Mucosa of descending colon (tissue), 3 donors: ENCODE data around the gene PCDHGA10. TPM values are rescaled to one million over a fixed set of nuclear protein-coding genes. Genes with fewer than 3 reads are reported as not detected.
"Not testable (repeated sequence)": the region's sequence is repeated elsewhere in the genome, so short reads cannot be mapped to it uniquely, and the experiment has no call there.

Experiments
- ATAC-seq: fragments of 200-7000 bp; cut with Tn5 transposase; one replicate; pipeline ENCODE4 v1.9.1; 2020; ENCODE audit warnings: mild to moderate bottlenecking, moderate library complexity
- DNase-seq, 3 donors: peaks; one replicate each; pipeline ENCODE4 v3.0.0-alpha.2; 2020
- H3K36me3 ChIP-seq: fragments of 200-600 bp; one replicate; pipeline ENCODE4 v1.8.0; 2021; ENCODE audit warnings: low read depth, mild to moderate bottlenecking
- H3K4me1 ChIP-seq: fragments of 200-600 bp; one replicate; pipeline ENCODE4 v1.8.0; 2021; ENCODE audit warnings: low read depth, mild to moderate bottlenecking
- H3K4me3 ChIP-seq: fragments of 200-600 bp; one replicate; pipeline ENCODE4 v1.8.0; 2021; ENCODE audit warnings: mild to moderate bottlenecking
- H3K9me3 ChIP-seq: fragments of 200-600 bp; one replicate; pipeline ENCODE4 v1.8.0; 2021; ENCODE audit warnings: mild to moderate bottlenecking
- intact Hi-C, 2 donors: fragments of 100-400 bp; cut with DNase I in 1 of 2; cut with micrococcal nuclease in 1 of 2; formaldehyde crosslinking; loops; one replicate each; pipeline versions ENCODE4 v1.11.0 to v1.11.1; 2022; cut with DNase I, micrococcal nuclease
- total RNA-seq, 3 donors: library from RNA; stranded (reverse); fragmentation: NEBNext Ultra II Directional in 2 of 3; extraction: Animal tissue kit (Norgen Biotek cat#: 25700) in 2 of 3; gene quantifications; one replicate each; pipeline versions ENCODE4 v1.2.1 to v1.2.4, GENCODE V29; 2021 to 2023
- TF ChIP-seq, protein P1 (sequence below): fragments of 200-600 bp; IDR thresholded peaks from one replicate; pipeline ENCODE4 v1.8.0; 2022; ENCODE audit warnings: antibody characterized with exemption, mild to moderate bottlenecking
- donor health status: DM: no; HTN: no; CAD: no; lungs with moderate emphysema.
- donor health status: DM: no; HTN: no; CAD: no.
- donor health status: DM: no; HTN: yes; CAD: no.

PCDHGA10 gene
- total RNA-seq, 3 donors from 2014 or later = 3.5 to 6.1 (median 4.7) TPM

DNA sequence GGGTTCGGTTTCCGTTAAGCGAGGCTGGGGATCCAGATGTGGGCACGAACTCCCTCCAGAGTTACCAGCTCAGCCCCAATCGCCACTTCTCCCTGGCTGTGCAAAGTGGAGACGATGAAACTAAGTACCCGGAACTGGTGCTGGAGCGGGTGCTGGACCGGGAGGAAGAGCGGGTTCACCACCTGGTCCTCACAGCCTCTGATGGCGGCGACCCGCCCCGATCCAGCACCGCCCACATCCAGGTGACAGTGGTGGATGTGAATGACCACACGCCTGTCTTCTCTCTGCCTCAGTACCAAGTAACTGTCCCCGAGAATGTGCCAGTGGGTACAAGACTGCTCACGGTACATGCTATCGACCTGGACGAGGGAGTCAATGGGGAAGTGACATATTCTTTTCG is 29.4 kb upstream of the PCDHGA10 start:
- intact Hi-C loops = no loop called here
- Histone ChIP-seq H3K36me3 (no peaks in the 10 kb centered on the region), H3K4me3 (no peak overlapping the region), H3K4me1 (no peaks in the 10 kb centered on the region), H3K9me3 (peaks cover 74% of the 10 kb centered on the region)
- DNase-seq = no peak
- TF ChIP-seq, protein P1, sequence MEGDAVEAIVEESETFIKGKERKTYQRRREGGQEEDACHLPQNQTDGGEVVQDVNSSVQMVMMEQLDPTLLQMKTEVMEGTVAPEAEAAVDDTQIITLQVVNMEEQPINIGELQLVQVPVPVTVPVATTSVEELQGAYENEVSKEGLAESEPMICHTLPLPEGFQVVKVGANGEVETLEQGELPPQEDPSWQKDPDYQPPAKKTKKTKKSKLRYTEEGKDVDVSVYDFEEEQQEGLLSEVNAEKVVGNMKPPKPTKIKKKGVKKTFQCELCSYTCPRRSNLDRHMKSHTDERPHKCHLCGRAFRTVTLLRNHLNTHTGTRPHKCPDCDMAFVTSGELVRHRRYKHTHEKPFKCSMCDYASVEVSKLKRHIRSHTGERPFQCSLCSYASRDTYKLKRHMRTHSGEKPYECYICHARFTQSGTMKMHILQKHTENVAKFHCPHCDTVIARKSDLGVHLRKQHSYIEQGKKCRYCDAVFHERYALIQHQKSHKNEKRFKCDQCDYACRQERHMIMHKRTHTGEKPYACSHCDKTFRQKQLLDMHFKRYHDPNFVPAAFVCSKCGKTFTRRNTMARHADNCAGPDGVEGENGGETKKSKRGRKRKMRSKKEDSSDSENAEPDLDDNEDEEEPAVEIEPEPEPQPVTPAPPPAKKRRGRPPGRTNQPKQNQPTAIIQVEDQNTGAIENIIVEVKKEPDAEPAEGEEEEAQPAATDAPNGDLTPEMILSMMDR = no peak
- ATAC-seq = no peak

DNA sequence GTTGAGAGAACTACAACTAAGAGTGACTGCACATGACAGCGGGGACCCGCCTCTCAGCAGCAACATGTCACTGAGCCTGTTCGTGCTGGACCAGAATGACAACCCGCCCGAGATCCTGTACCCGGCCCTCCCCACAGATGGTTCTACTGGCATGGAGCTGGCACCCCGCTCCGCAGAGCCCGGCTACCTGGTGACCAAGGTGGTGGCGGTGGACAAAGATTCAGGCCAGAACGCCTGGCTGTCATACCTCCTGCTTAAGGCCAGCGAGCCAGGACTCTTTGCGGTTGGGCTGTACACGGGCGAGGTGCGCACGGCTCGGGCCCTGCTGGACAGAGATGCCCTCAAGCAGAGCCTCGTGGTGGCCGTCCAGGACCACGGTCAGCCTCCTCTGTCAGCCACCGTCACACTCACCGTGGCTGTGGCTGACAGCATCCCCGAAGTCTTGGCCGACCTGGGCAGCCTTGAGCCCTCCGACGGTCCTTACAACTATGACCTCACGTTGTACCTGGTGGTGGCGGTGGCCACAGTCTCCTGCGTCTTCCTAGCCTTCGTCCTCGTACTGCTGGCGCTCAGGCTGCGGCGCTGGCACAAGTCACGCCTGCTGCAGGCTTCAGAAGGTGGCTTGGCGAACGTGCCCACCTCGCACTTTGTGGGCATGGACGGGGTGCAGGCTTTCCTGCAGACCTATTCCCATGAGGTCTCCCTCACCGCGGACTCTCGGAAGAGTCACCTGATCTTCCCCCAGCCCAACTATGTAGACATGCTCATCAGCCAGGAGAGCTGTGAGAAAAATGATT is 28.1 kb upstream of the PCDHGA10 start:
- Histone ChIP-seq H3K36me3 (no peaks in the 10 kb centered on the region), H3K9me3 (peaks cover 88% of the 10 kb centered on the region), H3K4me3 (no peak overlapping the region), H3K4me1 (no peaks in the 10 kb centered on the region)
- TF ChIP-seq, protein P1 = no peak
- intact Hi-C loops = no loop called here
- DNase-seq (no peak), ATAC-seq (no peak)

DNA sequence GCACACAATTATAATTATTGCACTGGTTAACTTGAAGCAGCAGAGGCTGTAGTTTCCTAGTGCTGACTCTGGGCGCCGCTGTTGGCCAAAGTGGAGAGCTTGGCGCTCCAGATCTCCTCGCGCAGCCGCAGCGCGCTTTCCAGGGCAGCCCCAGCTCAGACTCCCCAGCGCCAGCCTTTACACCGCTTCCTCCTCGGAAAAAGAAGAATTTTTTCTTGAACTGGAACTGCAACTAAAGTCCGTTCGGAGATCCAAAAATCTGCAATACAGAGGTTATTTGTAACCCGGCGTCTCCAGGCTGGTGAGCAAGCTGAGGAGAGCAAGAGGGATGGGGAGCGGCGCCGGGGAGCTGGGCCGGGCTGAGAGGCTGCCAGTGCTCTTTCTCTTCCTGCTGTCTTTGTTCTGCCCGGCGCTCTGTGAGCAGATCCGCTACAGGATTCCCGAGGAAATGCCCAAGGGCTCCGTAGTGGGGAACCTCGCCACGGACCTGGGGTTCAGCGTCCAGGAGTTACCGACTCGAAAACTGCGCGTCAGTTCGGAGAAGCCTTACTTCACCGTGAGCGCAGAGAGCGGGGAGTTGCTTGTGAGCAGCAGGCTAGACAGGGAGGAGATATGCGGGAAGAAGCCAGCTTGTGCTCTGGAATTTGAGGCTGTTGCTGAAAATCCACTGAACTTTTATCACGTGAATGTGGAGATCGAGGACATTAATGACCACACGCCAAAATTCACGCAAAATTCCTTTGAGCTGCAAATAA is 25.1 kb upstream of the PCDHGA10 start, which contains the start of gene PCDHGB4:
Gene PCDHGB4, plus strand, starts transcription at position 142 of the 755 bp plus-strand sequence. Its CDS starts 187 bp downstream, at position 329.
- intact Hi-C loops, H3K4me1 ChIP-seq, H3K36me3 ChIP-seq, H3K4me3 ChIP-seq: not testable (repeated sequence)
- DNase-seq = peak in 1 of 3 donors; percentile 21
- H3K9me3 ChIP-seq = peaks cover 92% of the 10 kb centered on the region
- peak; percentile 63 for ATAC-seq

- TF ChIP-seq, protein P1 = no peak
- H3K9me3 ChIP-seq = peaks cover 92% of the 10 kb centered on the region
- DNase-seq = no peak
- no peaks in the 10 kb centered on the region for H3K36me3 ChIP-seq
- intact Hi-C loops = no loop called here
- no peaks in the 10 kb centered on the region for H3K4me1 ChIP-seq
- H3K4me3 ChIP-seq = no peak overlapping the region
- no peak for ATAC-seq
These were observed 24.1 kb upstream of the PCDHGA10 start for GRCh38 chr5:141388661-141389060.

DNA sequence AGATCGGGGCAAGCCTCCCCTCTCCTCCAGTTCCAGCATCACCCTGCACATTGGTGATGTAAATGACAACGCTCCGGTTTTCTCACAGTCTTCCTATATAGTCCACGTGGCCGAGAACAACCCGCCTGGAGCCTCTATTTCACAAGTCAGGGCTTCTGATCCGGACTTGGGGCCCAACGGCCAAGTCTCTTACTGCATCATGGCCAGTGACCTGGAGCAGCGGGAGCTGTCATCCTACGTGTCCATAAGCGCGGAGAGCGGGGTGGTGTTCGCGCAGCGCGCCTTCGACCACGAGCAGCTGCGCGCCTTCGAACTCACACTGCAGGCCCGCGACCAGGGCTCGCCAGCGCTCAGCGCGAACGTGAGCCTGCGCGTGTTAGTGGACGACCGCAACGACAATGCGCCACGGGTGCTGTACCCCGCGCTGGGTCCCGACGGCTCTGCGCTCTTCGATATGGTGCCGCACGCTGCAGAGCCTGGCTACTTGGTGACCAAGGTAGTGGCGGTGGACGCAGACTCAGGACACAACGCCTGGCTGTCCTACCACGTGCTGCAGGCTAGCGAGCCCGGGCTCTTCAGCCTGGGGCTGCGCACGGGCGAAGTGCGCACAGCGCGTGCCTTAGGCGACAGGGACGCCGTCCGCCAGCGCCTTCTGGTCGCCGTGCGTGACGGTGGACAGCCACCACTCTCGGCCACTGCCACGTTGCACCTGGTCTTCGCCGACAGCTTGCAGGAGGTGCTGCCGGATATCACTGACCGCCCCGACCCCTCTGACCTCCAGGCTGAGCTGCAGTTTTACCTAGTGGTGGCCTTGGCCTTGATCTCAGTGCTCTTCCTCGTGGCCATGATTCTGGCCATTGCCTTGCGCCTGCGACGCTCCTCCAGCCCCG is 23.4 kb upstream of the PCDHGA10 start:
- H3K9me3 ChIP-seq = peaks cover 92% of the 10 kb centered on the region
- intact Hi-C loops = no loop called here
- no peak overlapping the region for H3K4me3 ChIP-seq
- no peak for ATAC-seq
- TF ChIP-seq, protein P1 = no peak
- no peaks in the 10 kb centered on the region for H3K4me1 ChIP-seq
- no peaks in the 10 kb centered on the region for H3K36me3 ChIP-seq
- no peak for DNase-seq
